ENCODE results near the gene PSKH1.

PSKH1 gene

GRCh38 chr16:67927131-67927941, 34.3 kb downstream of the PSKH1 start:
- H3F3A ChIP-seq (ENCODE audit: low read depth): no peaks in the 10 kb centered on the region
- H3K9me2 ChIP-seq (replicated peaks; ENCODE audit: low read depth, low read length): no peaks in the 10 kb centered on the region
- H3K4me2 ChIP-seq (ENCODE audit: low read depth, low read length, poor library complexity, severe bottlenecking): no peak overlapping the region
- no peaks in the 10 kb centered on the region for H3K79me2 ChIP-seq (ENCODE audit: insufficient read depth, low read length)
- no peaks in the 10 kb centered on the region for H3K9me3 ChIP-seq (ENCODE audit: insufficient read depth, low read depth, low read length)
- no peak for TF ChIP-seq CTCF (conservative IDR thresholded peaks at IDR 0.05; ENCODE audit: low read length)
- no peak for TF ChIP-seq EZH2phosphoT487 (IDR thresholded peaks at IDR 0.05; ENCODE audit: borderline replicate concordance)
- H3K27me3 ChIP-seq (ENCODE audit: insufficient read depth, low read length, poor library complexity, severe bottlenecking): no peaks in the 10 kb centered on the region
- H3K4me3 ChIP-seq (ENCODE audit: low read length, poor library complexity, severe bottlenecking): no peak overlapping the region
- peaks cover 3% of the 10 kb centered on the region for H3K4me1 ChIP-seq (ENCODE audit: insufficient read depth, low read length, poor library complexity, severe bottlenecking)
- H4K20me1 ChIP-seq (ENCODE audit: insufficient read depth, low read length, poor library complexity, severe bottlenecking): no peaks in the 10 kb centered on the region
- no peak overlapping the region for H2AFZ ChIP-seq (ENCODE audit: low read length)
- peaks cover 13% of the 10 kb centered on the region; the same call in 1 of the 2 replicates for H3K36me3 ChIP-seq (ENCODE audit: insufficient read depth, low read length)
- no peak overlapping the region for H3K9ac ChIP-seq (ENCODE audit: low read depth, low read length, poor library complexity, severe bottlenecking)

DNA sequence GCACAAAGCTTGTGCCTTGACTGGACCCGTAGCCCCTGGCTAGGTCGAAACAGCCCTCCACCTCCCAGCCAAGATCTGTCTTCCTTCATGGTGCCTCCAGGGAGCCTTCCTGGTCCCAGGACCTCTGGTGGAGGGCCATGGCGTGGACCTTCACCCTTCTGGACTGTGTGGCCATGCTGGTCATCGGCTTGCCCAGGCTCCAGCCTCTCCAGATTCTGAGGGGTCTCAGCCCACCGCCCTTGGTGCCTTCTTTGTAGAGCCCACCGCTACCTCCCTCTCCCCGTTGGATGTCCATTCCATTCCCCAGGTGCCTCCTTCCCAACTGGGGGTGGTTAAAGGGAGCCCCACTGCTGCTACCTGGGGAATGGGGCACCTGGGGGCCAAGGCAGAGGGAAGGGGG, 35.1 kb downstream of the PSKH1 start:
- Histone ChIP-seq H3K27me3 (ENCODE audit: insufficient read depth, low read length, poor library complexity, severe bottlenecking) (no peaks in the 10 kb centered on the region), H3K4me2 (ENCODE audit: low read depth, low read length, poor library complexity, severe bottlenecking) (no peak overlapping the region), H3K9me2 (replicated peaks; ENCODE audit: low read depth, low read length) (no peaks in the 10 kb centered on the region), H3K4me3 (ENCODE audit: low read length, poor library complexity, severe bottlenecking) (no peak overlapping the region), H3K36me3 (ENCODE audit: insufficient read depth, low read length) (peaks cover 13% of the 10 kb centered on the region; the same call in 1 of the 2 replicates), H3K9ac (ENCODE audit: low read depth, low read length, poor library complexity, severe bottlenecking) (no peak overlapping the region), H3F3A (ENCODE audit: low read depth) (no peaks in the 10 kb centered on the region), H3K4me1 (ENCODE audit: insufficient read depth, low read length, poor library complexity, severe bottlenecking) (peaks cover 3% of the 10 kb centered on the region), H3K9me3 (ENCODE audit: insufficient read depth, low read depth, low read length) (no peaks in the 10 kb centered on the region), H3K79me2 (ENCODE audit: insufficient read depth, low read length) (no peaks in the 10 kb centered on the region), H2AFZ (ENCODE audit: low read length) (no peak overlapping the region), H4K20me1 (ENCODE audit: insufficient read depth, low read length, poor library complexity, severe bottlenecking) (no peaks in the 10 kb centered on the region)
- TF ChIP-seq CTCF (conservative IDR thresholded peaks at IDR 0.05; ENCODE audit: low read length): no peak
- TF ChIP-seq EZH2phosphoT487 (IDR thresholded peaks at IDR 0.05; ENCODE audit: borderline replicate concordance): no peak

DNA sequence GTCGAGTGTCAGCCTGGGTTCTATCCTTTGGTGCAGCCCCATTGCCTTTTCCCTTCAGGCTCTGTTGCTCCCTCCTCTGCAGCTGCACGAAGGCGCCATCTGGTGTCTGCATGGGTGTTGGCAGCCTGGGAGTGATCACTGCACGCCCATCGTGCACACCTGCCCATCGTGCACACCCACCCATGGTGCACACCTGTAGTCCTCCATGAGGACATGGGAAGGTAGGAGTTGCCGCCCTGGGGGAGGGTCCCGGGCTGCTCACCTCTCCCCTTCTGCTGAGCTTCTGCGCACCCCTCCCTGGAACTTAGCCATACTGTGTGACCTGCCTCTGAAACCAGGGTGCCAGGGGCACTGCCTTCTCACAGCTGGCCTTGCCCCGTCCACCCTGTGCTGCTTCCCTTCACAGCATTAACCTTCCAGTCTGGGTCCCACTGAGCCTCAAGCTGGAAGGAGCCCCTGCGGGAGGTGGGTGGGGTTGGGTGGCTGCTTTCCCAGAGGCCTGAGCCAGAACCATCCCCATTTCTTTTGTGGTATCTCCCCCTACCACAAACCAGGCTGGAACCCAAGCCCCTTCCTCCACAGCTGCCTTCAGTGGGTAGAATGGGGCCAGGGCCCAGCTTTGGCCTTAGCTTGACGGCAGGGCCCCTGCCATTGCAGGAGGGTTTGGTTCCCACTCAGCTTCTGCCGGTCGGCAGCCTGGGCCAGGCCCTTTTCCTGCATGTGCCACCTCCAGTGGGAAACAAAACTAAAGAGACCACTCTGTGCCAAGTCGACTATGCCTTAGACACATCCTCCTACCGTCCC, 35.7 kb downstream of the PSKH1 start:
- Histone ChIP-seq H3K27me3 (ENCODE audit: insufficient read depth, low read length, poor library complexity, severe bottlenecking) (no peaks in the 10 kb centered on the region), H3K79me2 (ENCODE audit: insufficient read depth, low read length) (no peaks in the 10 kb centered on the region), H3F3A (ENCODE audit: low read depth) (no peaks in the 10 kb centered on the region), H3K36me3 (ENCODE audit: insufficient read depth, low read length) (peaks cover 13% of the 10 kb centered on the region; the same call in 1 of the 2 replicates), H3K9me2 (replicated peaks; ENCODE audit: low read depth, low read length) (no peaks in the 10 kb centered on the region), H3K9ac (ENCODE audit: low read depth, low read length, poor library complexity, severe bottlenecking) (no peak overlapping the region), H2AFZ (ENCODE audit: low read length) (no peak overlapping the region), H3K4me1 (ENCODE audit: insufficient read depth, low read length, poor library complexity, severe bottlenecking) (peaks cover 3% of the 10 kb centered on the region), H3K4me2 (ENCODE audit: low read depth, low read length, poor library complexity, severe bottlenecking) (no peak overlapping the region), H3K9me3 (ENCODE audit: insufficient read depth, low read depth, low read length) (no peaks in the 10 kb centered on the region), H4K20me1 (ENCODE audit: insufficient read depth, low read length, poor library complexity, severe bottlenecking) (no peaks in the 10 kb centered on the region), H3K4me3 (ENCODE audit: low read length, poor library complexity, severe bottlenecking) (no peak overlapping the region)
- TF ChIP-seq EZH2phosphoT487 (IDR thresholded peaks at IDR 0.05; ENCODE audit: borderline replicate concordance): no peak
- TF ChIP-seq CTCF (conservative IDR thresholded peaks at IDR 0.05; ENCODE audit: low read length): peak; percentile 85

All from Loucy (cell line).